Testis (tissue), 2 donors: Measurements from ENCODE around the gene APOD.

Experiments
- POLR2A ChIP-seq: fragments of 450-650 bp; IDR thresholded peaks from one replicate; pipeline ENCODE4 v1.6.1; 2017; ENCODE audit warnings: antibody characterized with exemption, mild to moderate bottlenecking, moderate library complexity
- TF ChIP-seq, protein P1 (sequence below), 3 experiments: fragments of 450-650 bp in 2 of 3; fragments of 200-600 bp in 1 of 3; sonication (generic) in 1 of 3; IDR thresholded peaks; one replicate each; pipeline ENCODE4 v1.5.1; 2016 to 2019; ENCODE audit warnings: antibody characterized with exemption in 3 of 3, mild to moderate bottlenecking in 2 of 3, moderate library complexity in 1 of 3

GRCh38 chr3:195537995-195538394 is 45.7 kb downstream of the APOD start:
- TF ChIP-seq, protein P1, sequence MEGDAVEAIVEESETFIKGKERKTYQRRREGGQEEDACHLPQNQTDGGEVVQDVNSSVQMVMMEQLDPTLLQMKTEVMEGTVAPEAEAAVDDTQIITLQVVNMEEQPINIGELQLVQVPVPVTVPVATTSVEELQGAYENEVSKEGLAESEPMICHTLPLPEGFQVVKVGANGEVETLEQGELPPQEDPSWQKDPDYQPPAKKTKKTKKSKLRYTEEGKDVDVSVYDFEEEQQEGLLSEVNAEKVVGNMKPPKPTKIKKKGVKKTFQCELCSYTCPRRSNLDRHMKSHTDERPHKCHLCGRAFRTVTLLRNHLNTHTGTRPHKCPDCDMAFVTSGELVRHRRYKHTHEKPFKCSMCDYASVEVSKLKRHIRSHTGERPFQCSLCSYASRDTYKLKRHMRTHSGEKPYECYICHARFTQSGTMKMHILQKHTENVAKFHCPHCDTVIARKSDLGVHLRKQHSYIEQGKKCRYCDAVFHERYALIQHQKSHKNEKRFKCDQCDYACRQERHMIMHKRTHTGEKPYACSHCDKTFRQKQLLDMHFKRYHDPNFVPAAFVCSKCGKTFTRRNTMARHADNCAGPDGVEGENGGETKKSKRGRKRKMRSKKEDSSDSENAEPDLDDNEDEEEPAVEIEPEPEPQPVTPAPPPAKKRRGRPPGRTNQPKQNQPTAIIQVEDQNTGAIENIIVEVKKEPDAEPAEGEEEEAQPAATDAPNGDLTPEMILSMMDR (IDR thresholded peaks at IDR 0.05), result no peak
- no peak for TF ChIP-seq POLR2A
